SKM-1 treated with dmso at 0.1 percent for 144 hours (cell line): ENCODE measurements around the gene GSTM1.

Source experiments
- DNase-seq: peaks from one replicate; lab custom pipeline; 2025; ENCODE audit not compliant: unreplicated experiment; lab: John Stamatoyannopoulos, UW

GSTM1 gene

DNA sequence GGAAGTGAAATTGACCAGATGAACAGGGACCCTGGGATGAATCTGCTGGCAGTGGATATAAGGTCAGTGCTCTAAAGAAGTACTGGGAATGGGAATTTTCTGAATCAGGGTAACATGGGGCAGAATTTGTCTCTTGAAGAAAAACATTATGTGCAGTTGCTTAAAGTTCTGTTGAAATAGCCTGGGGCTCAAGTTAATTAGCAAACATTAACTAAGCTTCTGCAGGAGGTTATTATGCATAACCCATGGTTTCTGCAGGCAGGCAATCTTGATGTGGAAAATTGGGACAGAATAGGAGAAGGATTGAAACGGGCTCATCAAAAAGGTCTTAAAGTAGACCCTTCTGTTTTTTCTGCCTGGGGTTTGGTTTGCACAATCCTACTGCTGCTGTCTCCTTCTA is 38.4 kb downstream of the GSTM1 start:
- DNase-seq = no peak

DNA sequence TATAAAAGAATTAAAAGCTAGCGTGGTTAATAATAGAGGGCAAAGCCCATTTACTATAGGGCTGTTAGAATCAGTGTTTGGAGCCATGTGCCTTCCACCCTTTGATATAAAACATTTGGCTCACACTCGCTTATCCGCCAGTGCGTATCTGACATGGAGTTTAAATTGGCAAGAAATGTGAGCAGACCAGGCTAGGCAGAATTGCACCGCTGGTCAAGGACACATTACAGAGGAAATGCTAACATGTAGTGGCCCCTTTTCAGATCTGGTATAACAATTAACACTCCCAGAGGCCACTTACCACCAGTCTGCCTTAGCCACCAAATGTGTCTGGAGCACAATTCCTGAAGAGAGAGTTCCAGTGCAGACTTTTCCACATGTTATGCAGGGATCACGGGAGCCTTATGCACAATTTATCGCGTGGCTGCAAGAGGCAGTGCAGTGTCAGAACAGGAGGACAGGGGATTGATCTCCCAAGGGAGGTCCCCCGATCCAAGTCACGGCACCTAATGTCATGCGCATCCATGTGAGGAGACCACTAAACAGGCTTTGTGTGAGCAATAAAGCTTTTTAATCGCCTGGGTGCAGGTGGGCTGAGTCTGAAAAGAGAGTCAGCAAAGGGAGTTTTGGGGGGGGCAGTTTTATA is 39.2 kb downstream of the GSTM1 start:
- DNase-seq = no peak

DNA sequence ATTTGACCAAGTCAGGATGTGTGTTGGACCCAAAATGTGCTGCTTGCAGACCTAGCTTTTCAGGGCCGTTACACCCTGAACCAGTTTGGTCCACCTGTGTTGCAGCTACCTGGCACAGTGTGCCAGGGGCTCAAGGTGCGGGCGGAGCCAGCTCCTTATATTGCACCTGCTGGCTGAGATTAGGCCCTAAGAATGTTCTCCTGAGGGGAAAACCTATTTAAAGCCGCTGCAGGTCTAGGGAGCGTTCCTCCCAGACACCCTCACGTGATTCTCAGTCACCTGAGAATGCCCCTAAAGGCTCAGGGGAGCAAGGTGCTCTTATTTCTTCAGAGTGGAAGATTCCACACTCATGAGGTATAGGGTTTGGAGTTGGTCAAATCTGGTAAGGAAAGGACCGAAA is 41.3 kb downstream of the GSTM1 start:
- no peak for DNase-seq

DNA sequence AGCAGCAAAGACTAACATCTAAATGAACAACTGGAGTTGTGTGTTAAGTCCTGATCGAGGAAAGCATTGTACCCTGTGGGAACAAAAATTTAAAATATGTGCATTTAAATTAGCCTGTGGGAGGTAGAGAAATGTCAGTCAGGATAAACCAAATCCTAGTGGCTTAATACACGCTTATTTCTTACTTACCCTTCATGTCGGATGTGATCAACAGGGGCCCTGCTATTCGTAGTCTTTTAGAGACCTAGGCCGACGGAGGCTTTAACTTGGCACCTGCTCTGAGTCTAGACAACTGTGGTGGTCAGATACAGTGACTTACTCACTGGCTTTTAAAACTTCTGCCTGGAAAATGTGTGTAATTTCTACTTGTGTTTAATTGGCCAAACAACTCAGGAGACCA is 43.0 kb downstream of the GSTM1 start:
- no peak for DNase-seq

DNA sequence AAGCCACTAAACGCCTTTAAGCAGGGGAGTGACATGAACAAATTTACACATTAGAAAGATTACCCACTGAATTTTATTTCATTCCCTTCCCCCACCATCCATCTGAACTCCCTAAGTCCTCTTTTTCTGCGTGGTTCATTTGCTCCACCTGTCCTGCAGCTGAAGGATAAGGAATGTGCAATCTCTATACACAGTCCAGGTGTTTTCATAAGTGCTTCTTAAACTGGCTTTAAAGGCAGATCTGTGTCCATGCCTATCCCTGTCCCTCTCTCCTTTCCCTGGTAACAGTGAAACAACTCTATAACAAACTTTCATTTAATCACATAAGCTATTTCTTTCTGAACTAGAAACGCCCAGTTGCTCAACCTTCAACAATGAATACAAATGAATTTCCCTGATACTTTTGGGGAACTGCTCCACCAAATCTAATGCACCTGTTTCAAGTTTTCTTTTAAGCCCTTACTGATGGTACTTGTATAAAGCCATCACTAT is 44.8 kb downstream of the GSTM1 start:
- DNase-seq = no peak

DNA sequence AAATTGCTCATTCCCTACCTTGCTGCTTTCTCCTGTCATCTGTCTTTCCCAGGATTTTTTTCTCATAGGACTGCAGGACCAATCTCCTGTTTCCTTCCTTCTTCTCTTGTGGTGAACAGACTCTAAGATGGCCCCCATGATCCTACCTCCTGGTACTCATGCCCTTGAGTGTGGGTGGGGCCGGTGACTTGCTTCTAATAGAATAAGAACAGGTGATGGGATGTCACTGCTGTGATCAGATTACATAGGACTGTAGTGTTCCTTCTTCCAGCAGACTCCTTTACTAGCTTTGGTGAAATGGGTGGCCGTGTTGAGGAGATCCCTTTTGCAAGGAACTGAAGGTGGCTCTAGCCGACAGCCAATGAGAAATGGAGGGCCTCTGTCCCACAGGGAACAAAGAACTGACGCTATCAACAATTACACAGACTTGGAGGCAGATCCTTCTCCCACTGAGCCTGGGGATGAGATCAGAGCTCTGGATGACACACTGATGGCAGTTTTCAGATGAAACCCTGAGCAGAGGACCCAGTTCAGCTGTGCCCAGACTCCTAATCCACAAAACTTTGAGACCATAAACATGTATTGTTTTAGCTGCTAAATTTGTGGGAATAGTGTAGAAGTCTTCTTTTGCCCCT is 45.7 kb downstream of the GSTM1 start:
- no peak for DNase-seq

DNA sequence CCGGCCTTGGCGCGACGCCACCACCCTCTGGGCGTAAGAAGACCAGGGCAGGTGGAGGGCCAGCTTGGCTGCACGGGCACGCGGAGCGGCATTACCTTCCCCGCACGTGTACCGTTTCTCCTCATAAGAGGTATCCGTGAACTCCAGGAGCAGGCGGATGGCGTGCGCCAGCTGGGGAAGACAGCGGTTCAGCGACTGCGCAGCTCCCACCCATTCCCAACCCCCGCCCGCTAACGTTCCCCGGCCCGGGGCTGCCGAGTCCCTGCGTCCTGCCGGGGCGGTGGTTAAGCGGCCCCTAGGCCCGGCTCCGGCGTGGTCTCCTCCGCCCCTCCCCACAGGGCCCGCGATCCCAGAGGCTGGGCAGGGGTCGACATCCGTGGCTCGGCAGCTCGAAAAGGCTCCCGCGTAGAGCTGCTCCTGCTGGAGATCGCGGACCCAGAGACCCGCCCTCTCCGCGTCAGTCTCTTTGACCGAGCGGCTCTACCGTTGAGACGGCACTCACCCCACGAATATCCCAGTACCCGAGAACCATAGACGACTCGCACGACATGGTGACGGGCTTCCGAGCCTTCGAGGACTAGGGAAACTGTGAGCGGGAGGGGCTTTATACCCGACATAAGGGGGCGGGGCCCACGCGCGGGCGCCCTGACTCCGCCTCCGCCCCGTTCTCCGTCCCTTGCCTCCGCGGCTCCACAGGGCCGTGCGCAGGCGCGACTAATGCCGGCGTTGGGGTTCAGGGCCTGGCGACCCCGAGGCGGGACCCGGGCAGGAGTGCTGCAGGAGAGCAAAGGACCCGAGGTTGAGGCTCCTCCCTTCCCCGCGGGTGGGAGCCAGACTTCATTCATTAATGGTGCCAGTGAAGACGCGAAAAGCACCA is 52.4 kb downstream of the GSTM1 start:
- DNase-seq = peak; percentile 86

DNA sequence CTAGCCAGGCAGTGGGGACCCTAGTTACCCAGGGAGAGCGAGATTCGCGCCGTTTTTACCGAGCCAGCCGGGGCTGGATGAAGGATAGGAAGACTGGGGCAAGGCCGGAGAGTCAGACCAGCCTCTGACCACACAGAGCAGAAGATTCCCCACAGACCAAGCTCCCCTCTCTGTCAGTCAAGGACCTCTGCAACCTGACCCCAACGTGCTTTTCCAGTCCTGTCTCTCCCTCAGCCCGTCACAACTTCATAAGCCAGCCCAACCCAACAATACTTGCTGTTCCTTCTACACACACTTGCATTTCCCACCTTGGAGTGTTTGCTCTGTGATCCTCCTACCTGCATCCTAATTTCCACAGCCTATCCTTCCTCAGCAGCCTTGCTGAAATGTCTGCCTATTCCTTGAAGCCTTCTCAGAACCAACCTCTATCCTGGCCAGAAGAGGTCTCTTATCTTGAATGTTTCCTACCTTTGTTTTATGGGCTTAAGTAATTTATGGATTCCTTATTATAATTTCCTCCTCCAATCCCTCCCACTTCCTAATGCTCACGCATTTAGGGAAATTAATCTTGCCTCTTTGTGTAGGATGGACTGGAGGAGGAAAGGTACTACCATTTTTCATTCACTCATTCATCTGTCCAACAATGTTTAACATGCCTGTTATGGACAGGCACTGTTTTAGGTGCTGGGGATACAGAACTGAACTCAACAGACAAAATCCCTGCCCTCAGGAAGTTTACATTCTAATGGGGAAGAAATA is 53.2 kb downstream of the GSTM1 start, which contains the start of gene GSTM3:
TSS of gene GSTM3 (minus strand) at position 424 of the 759 bp plus-strand sequence. CDS start 751 bp downstream, outside the sequence.
- DNase-seq = no peak
